H54 (cell line): ENCODE results near the gene ADGRB2.

Source experiments
- DNase-seq: peaks from one replicate; pipeline ENCODE4 v3.0.0; 2011; ENCODE audit warnings: low spot score, mixed read lengths; ENCODE audit not compliant: insufficient read length
- FAIRE-seq: peaks from 3 replicates; lab custom pipeline; 2011; peaks lifted over from hg19 to GRCh38; lab: Jason Lieb, UNC
- POLR2A ChIP-seq: IDR thresholded peaks from 2 replicates; pipeline ENCODE4 v1.6.1; 2011; ENCODE audit warnings: low read depth, mild to moderate bottlenecking, low read length

ADGRB2 gene

DNA sequence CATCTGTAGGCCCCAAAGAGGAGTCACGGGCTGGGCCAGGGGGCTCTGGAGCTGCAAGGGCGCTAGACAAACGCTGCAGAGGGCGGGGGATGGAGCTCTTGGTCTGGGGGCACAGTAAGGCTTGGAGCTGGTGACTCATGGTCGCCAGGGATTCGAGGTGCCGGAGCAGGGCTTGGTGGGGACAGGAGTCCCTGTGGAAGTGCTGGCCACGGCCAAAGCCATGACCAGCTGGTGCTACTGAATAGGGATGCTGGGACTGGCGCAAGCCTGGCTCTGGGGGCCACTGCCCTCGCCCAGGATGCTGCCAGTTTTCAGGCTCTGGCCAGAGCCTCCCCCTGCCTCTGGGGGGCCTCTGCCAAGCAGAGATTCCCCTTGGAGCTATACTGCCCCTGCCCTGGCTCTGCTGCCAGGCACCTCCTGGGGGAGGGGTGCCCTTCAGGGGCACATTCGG, 26.5 kb upstream of the ADGRB2 start:
- FAIRE-seq, result no peak
- TF ChIP-seq POLR2A, result no peak
- DNase-seq, result no peak

DNA sequence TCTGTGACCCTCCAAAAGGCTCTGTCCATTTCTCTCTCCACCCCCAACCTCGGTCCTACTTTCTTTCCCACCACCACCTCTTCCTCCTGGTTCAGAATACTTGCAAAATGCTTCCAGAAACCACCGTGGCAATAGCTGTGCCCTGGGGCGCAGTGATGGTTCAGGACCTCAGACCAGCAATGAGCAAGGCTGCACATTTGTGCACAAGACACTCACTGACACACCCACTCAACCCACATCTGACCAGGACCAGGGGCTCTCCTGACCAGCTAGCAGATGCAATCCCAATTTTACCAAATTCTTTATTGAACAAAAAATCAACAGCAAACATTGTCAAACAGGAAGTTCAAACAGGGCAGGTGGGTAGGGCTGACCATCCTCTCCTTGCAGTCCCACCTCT, 26.0 kb upstream of the ADGRB2 start:
- no peak for DNase-seq
- TF ChIP-seq POLR2A, result no peak
- FAIRE-seq, result no peak

DNA sequence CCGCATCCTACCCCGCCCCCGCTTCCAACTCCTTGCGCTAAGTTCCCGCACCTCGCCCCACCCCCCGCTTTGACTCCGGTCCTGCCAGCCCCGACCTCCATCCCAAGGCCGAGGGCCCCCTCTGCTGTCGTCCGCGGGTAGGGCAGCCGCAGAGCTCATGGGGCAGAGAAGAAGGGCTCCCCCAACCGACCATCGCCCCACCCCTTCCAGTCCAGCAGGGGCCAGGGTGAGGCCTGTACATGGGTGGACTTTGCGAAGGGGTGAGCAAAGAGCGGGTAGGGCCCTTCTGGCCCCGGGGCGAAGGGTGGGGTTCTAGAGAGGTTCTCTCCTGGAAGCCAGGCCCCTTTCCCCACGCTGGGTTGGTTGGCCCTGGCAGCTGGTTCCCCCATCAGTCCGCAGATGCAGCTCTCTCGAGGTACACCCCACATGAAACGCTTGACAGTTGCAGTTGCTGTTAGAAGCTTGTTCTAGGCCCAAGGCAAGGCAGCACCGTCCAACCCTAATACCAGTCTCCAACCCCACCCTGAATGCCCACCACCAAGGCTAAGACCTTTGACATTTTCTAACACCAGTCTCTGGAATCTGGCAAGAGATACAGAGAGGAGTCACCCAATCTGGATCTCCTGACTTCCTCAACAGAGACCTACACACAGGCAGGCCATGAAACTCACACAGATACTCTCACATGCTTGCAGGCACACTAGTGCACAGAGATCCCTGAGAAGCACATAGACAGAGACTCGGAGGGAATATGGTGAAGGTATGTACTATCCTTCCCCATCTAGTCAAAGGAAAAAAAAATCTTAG, 25.3 kb upstream of the ADGRB2 start:
- peak; percentile 89 for DNase-seq
- no peak for TF ChIP-seq POLR2A
- FAIRE-seq, result no peak

DNA sequence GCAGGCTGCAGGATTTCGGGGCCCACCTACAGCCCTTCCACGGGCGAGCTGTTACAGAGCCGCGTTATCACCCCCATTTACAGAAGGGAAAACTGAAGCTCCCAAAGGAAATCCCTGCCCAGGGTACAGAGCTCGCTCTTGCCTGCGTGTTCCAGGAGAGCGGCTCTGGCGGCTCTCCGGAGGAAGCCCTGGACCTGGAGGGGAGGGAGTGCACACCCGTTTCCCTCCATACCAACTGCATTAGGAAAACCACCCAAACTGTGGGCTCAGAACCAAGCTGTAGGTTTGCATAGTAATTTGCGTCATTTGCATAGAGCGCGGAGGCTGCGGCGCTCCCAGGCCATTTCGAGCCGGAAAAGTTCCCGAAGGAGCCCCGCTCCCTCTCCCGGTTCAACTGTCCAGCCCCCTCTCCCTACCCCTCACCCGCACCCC, 24.7 kb upstream of the ADGRB2 start:
- FAIRE-seq (no peak), DNase-seq (no peak)
- no peak for TF ChIP-seq POLR2A

DNA sequence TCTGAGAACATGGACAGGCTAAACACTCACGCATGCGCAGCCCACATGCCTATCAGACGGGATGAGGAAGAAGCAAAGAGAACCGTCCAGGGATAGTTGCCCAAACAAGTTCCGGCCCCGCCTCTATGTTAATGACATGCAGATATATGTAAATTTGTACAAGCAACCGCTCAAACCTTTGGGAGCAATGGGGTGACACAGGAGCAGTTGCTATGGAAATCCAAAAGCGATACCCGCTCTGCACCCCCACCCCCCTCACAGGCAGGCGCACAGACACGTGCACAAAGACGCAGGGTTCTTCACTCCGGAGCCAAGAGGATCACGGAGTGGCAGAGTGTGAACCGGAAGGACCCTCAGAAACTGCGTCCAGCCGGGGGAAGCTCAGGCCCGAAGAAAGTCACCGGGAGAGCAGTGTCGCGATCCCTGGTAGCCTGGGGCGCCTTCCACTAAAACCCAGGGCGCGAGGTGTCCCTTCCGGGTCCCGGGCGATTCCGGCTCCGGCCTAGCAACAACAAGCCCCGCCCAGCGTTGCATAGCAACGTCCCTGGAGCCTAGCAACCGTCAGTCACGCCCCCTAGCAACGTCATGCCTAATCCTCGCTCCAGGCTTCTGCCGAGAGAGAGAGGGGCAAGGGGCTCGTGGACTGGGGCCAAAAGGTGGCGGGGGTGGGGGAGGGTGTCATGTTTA, 24.1 kb upstream of the ADGRB2 start:
- peak; percentile 62 for TF ChIP-seq POLR2A
- peak; percentile 82 for DNase-seq
- peak; percentile 11 for FAIRE-seq

DNA sequence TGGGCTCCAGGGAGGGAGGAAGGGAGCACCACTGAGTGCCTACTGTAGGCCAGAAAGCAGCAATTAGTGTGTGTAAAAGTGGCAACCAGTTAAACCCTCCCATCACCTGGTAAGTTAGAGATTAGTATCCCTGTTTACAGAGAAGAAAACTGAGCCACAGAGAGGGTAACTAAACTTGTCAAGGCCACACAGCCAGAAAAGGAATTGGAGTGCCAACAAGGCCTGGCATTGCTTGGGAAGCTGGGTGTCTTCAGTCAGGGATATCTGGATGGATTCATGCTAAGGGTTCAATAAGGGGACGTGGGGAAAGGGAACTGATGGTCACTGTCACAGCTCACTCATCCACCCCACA, 23.6 kb upstream of the ADGRB2 start:
- DNase-seq (no peak), FAIRE-seq (no peak)
- no peak for TF ChIP-seq POLR2A

DNA sequence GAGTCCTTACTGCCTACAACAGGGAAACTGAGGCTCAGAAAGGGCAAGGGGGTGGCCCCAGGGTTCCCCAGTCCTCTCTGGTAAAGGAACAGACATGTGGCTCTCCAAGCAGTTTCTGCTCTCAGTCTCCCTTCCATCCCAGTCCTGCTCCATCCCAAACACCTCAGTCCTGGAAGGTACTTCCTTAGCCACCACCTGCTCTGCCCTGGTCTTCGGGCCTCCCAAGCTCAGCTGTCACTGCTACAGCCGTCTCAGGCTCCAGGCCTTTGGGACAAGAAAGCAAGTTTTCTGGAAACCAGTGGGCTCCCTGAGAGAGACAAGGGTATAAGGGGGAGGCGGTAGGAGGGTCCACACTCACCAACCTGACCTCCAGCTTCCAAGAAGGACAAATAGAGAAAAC, 23.1 kb upstream of the ADGRB2 start:
- no peak for TF ChIP-seq POLR2A
- DNase-seq, result no peak
- FAIRE-seq, result no peak

DNA sequence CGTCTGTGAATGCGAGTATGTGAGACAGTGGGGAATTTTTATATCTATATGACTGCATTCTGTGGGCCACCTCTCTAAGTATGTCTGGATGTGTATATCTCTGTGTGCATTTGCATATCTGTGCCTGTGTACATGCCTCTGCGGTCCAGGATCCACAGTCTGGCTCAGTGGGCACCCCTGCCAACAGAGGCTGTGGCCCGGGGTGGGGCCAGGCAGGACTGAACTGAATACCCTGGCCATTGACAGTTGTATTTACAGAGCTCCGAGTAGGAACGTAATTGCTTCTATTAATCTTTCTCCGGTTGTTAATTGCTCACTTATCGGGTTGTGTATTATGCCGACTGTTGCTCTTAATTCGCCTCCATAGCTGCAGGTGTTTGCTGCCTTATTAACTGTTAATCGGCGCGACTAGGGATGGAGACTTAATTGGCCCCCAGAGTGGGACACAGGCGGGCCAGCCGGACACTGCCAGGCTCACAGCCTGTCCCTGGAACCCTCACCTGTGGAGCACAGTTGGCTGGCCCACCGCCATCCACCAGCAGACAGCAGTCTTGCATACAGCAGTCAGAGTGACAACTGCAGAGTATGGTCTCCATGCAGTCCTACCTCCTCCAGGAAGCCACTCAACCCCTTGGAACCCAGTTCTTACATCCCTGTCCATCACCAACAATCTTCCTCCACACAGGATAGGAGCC, 22.4 kb upstream of the ADGRB2 start:
- DNase-seq (no peak), FAIRE-seq (no peak)
- TF ChIP-seq POLR2A, result no peak

DNA sequence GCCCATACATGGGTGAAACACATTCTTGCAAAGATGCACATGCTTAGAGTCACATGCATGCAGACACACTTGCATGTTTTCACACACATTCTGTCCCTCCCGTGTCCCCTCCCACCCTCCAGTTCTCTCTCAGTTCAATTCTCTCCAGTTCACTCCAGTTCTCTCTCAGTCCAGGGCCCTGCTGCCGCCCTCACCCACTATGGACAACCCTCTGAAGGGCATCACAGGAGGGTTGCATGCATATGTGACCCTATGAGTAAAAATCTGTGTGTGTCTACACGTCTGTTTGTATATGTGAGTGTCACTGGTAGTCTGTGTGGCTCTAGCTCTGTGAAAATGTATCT, 21.8 kb upstream of the ADGRB2 start:
- FAIRE-seq, result no peak
- DNase-seq, result no peak
- TF ChIP-seq POLR2A, result no peak

DNA sequence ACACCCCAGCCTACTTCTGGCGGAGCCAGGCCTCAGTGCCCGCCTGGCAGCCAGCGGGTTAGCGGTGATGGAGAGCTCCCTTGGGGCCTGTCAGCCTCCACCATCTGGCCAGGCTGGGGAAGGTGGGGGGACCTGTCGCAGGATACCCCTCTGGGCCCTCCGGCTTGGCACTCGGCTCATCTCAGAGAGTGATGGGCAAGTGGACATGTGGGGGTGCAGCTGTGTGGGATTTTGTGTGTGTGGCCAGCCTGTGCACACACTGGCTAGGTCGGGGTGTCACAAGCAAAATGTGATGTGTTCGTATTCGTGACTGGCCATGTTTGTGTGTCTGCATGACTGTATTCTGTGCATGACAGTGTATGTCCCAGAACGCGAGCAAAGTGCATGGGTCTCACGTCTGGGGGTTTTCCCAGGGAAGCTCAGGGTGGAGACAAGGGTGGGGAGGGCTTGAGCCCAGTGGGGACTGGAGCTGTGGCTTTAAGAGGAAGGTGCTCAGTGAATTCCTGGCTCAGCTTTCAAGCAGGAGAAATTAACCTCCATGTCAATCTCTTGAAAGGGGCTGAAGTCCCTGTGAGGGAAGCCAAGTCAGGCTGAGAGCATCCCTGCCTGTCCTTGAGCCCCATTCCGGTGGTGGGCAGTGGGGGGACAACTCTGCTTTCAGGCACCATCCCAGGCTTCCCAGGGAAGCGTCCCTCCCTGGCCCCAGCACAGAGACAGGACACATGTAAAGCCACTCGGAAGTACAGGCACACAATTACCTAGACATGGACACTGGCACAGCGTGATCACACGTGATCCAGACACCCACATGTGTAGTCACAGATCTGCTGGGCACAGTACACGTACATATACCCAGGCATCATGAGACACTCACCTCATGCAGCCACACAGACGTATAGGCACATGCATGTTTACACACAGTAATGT, 21.1 kb upstream of the ADGRB2 start:
- DNase-seq (no peak), FAIRE-seq (no peak)
- no peak for TF ChIP-seq POLR2A

DNA sequence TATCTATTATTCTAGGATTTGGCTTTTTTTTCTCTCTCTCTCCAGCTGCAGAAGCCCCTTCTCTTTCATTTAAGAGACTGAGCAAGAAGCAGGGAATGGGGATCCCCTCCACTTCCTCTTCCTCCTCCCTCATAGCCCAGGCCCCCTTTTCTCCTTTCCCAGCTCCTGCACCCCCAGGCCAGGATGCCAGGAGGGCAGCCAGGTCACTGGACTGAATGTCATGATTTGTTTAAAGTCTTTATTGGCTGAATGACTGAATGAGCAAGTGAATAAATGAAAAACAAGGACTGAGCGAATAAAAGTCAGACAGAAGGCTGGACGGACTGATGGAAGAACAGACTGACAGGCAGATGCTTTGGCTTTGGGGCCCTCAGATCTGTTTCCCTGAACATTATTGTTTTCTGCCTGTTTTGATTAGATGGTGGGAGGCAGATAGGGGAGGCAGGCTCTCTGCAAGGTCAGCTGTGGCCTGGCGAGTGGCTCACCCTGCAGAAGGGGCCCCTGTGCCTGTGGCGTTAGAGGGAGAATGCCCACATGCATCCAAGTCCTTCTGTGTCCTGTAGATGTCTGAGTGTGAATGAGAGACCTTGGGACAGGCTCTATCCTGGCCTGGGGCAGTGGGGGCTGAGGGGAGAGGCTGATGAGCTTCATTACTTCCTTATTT, 20.3 kb upstream of the ADGRB2 start:
- no peak for DNase-seq
- TF ChIP-seq POLR2A, result no peak
- no peak for FAIRE-seq

DNA sequence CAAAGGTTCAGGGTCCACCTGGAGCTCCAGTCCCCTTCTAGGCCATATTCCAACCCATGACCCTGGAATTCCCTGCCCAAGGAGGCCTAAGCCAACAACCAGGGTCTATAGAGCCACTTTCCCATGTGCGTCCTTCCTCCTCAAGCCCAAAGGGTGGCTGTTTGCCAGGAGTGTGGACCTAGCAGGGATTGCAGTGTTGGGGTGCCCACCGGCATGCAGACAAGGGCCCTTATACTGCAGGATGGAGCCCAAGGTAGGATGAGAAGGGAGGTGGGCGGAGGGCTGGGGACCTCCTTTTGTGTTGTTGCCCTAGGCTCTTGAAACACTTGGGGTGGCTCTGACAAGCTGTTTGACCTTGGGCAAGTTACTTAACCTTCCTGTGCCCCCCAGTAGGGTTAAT, 19.7 kb upstream of the ADGRB2 start:
- DNase-seq (no peak), FAIRE-seq (no peak)
- no peak for TF ChIP-seq POLR2A
